K562 (cell line): ENCODE measurements around the gene PHYH.

Experiments used
- BRF1 ChIP-seq: IDR thresholded peaks from 3 replicates; pipeline ENCODE4 v1.6.1; 2011; ENCODE audit warnings: borderline replicate concordance, mild to moderate bottlenecking; ENCODE audit not compliant: insufficient read length; ENCODE audit errors: extremely low read depth
- CTCF ChIP-seq, 3 experiments: IDR thresholded peaks in 2 of 3; conservative IDR thresholded peaks in 1 of 3; 2 replicates each; pipeline ENCODE4 v1.5.1; 2011 to 2012; ENCODE audit warnings: low read length in 3 of 3, mild to moderate bottlenecking in 3 of 3, control low read depth in 2 of 3, improper control_type of control experiment in 1 of 3, inconsistent platforms in 1 of 3, low read depth in 1 of 3, mixed read lengths in 1 of 3, moderate library complexity in 1 of 3; ENCODE audit not compliant: insufficient read depth in 2 of 3
- EZH2 ChIP-seq: IDR thresholded peaks from 2 replicates; pipeline ENCODE4 v1.6.1; 2012; ENCODE audit warnings: low read depth, mild to moderate bottlenecking, inconsistent platforms, low read length, borderline replicate concordance
- FOXK2 ChIP-seq, 2 experiments: fragments of 450-650 bp; IDR thresholded peaks in 1 of 2; conservative IDR thresholded peaks in 1 of 2; 2 replicates each; pipeline ENCODE4 v1.6.1; 2016; ENCODE audit warnings: low read depth in 2 of 2, mild to moderate bottlenecking in 1 of 2
- KLF13 ChIP-seq: fragments of 450-650 bp; IDR thresholded peaks from 2 replicates; pipeline ENCODE4 v1.6.1; 2016; ENCODE audit warnings: missing genetic modification characterization, low read depth, mild to moderate bottlenecking, missing compliant biosample characterization, moderate library complexity, borderline replicate concordance
- MYNN ChIP-seq, 2 experiments: sonication (generic); formaldehyde crosslinking in 1 of 2; IDR thresholded peaks; 2 replicates each; pipeline versions ENCODE4 v1.5.0 to v1.6.1; 2016 to 2020; ENCODE audit warnings: antibody characterized with exemption in 1 of 2, missing genetic modification reagents in 1 of 2
- RAD21 ChIP-seq, 2 experiments: fragments of 250-450 bp in 1 of 2; fragments of 450-650 bp in 1 of 2; sonication (Bioruptor Pico) in 1 of 2; formaldehyde crosslinking in 1 of 2; IDR thresholded peaks in 1 of 2; conservative IDR thresholded peaks in 1 of 2; 2 replicates each; pipeline versions ENCODE4 v1.4.0 to v1.8.0; 2020 to 2022; ENCODE audit warnings: mild to moderate bottlenecking in 2 of 2, moderate library complexity in 1 of 2

GRCh38 chr10:13270877-13271551 lies 28.9 kb downstream of the PHYH start:
- TF ChIP-seq FOXK2 (conservative IDR thresholded peaks at IDR 0.05 in 1 of 2, IDR thresholded peaks at IDR 0.05 in 1 of 2; ENCODE audit: low read depth in 2 of 2) (no peak), KLF13 (tag) (no peak), BRF1 (no peak), CTCF (IDR thresholded peaks at IDR 0.05 in 2 of 3, conservative IDR thresholded peaks at IDR 0.05 in 1 of 3; ENCODE audit: insufficient read depth in 2 of 3, low read depth in 1 of 3, low read length in 3 of 3) (no peak), EZH2 (no peak), MYNN (IDR thresholded peaks at IDR 0.05) (no peak), MYNN (CRISPR knock-in tag; IDR thresholded peaks at IDR 0.05) (no peak), RAD21 (CRISPR knock-in tag; conservative IDR thresholded peaks at IDR 0.05 in 1 of 2, IDR thresholded peaks at IDR 0.05 in 1 of 2) (no peak)
